Measurements from ENCODE around the gene ANKMY1.

Gene ANKMY1

DNA sequence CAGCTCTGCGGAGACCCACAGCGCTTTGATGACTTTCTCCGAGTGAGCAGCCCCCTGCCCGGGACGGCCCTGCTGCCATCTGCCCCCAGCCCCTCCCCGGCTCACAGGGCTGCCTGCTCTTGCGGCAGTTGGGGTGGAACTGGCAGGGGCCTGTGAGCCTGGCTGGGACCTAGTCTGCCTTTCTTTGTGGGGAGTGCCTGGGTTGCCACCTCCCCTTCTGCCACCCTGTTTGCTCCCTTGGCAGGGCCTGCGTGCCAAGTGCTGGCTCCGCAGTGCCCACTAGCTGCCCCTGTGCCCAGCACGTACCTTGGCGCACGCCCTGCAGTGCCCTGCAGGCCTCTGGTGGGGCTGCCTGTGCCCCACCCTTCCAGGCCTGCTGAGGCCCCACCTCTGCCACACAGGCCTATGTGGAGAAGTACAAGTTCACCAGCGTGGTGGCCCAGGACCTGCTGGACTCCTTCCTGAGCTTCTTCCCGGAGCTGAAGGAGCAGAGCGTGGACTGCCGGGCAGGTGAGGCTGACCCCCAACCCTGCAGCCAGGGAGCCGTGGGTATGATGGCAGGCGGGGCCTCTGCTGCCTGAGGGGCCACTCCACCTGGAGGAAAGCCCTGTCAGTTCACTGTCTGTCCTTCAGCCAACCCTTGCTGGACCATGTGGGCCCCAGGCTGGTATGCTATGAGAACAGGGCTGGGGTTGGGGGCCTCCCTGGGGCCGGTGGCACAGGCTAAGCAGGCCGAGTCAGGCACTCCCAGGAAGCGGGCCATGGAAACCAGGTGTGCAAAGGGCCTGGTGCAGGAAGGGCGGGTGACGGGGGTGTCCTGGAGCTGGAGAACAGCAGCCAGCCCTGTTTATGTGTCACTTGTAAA, 17.5 kb upstream of the ANKMY1 start:
- Histone ChIP-seq H3K9me3 (ENCODE audit: control insufficient read depth in 5 of 5, low read length in 5 of 5) (no peaks in the 10 kb centered on the region), H3K27me3 (ENCODE audit: control insufficient read depth in 5 of 5, insufficient read depth in 4 of 5, low read length in 5 of 5) (no peaks in the 10 kb centered on the region), H3K9ac (ENCODE audit: low read length in 5 of 5) (no peak overlapping the region), H3K4me3 (ENCODE audit: low read depth in 1 of 5, low read length in 5 of 5) (no peak overlapping the region), H3K4me1 (ENCODE audit: control insufficient read depth in 5 of 5, insufficient read depth in 5 of 5, low read length in 5 of 5) (peaks cover 1 to 44% (median 30%) of the 10 kb centered on the region in 5 donors), H3K36me3 (ENCODE audit: control insufficient read depth in 5 of 5, insufficient read depth in 5 of 5, low read length in 5 of 5) (peaks cover 0 to 72% (median 66%) of the 10 kb centered on the region in 5 donors), H3K27ac (ENCODE audit: low read depth, low read length) (no peak overlapping the region)

DNA sequence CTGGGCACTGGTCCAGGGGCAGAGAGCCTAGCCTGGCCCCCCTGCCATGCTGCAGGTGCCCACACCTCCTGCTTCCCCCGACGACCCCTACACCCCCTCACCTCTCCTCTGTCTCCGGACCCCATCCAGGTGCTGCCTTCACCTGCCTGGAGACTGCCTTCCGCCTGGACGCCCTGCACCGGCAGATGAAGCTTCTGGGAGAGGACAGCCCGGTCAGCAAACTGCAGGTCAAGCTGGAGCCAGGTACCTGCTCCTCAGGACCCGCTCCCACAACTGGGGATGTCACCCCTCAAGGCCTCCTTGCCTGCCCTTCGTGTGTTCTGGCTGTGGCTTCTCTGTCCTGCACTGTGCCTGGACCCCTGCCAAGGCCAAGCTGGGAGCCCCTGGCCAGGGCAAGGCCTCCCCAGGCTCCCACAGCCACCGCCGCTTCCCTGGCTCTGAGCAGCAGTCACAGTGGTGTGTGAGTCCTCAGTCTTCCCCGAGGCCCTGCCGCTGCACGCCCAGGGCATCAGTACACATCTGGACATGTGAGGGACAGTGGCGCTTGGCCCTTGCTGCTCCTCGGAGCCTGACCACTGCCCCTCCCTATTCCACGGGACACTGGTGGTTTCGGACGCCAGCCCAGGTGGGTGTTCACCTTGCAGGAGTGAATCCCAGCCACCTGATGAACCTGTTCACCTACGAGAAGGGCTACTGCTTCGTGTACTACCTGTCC, 16.8 kb upstream of the ANKMY1 start:
- Histone ChIP-seq H3K9me3 (ENCODE audit: control insufficient read depth in 5 of 5, low read length in 5 of 5) (no peaks in the 10 kb centered on the region), H3K4me1 (ENCODE audit: control insufficient read depth in 5 of 5, insufficient read depth in 5 of 5, low read length in 5 of 5) (peaks cover 1 to 44% (median 30%) of the 10 kb centered on the region in 5 donors), H3K9ac (ENCODE audit: low read length in 5 of 5) (no peak overlapping the region), H3K36me3 (ENCODE audit: control insufficient read depth in 5 of 5, insufficient read depth in 5 of 5, low read length in 5 of 5) (peaks cover 0 to 72% (median 66%) of the 10 kb centered on the region in 5 donors), H3K27ac (ENCODE audit: low read depth, low read length) (no peak overlapping the region), H3K27me3 (ENCODE audit: control insufficient read depth in 5 of 5, insufficient read depth in 4 of 5, low read length in 5 of 5) (no peaks in the 10 kb centered on the region), H3K4me3 (ENCODE audit: low read depth in 1 of 5, low read length in 5 of 5) (no peak overlapping the region)

DNA sequence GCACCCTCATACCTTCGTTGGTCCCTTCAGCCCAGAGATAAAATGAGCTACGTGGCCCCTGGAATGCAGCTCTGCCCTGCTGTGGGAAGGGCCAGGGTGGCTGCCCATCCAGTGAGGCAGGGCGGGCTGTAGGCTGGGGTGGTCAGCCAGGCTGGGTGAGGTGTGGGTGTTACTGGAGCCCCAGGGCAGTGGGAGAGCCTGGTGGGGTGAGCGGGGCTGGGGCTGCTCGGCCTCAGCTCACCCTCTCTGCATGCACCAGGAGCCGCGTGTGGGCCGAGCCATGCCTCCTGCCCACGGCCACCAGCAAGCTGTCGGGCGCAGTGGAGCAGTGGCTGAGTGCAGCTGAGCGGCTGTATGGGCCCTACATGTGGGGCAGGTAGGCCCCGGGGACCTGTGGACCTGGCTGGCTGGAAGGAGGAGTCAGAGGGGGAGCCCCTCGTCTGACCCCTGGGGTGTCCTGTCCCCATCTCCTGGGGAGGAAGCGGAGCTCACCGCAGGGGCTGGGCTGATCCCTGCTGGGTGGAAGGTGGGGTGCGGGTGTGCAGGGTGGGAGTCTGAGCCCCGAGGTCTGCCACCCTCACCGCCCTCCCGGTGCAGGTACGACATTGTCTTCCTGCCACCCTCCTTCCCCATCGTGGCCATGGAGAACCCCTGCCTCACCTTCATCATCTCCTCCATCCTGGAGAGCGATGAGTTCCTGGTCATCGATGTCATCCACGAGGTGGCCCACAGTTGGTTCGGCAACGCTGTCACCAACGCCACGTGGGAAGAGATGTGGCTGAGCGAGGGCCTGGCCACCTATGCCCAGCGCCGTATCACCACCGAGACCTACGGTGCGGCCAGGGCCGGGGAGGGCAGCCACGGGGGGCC, 16.0 kb upstream of the ANKMY1 start:
- no peaks in the 10 kb centered on the region for H3K9me3 ChIP-seq (ENCODE audit: control insufficient read depth in 5 of 5, low read length in 5 of 5)
- H3K27me3 ChIP-seq (ENCODE audit: control insufficient read depth in 5 of 5, insufficient read depth in 4 of 5, low read length in 5 of 5): no peaks in the 10 kb centered on the region
- H3K4me3 ChIP-seq (ENCODE audit: low read depth in 1 of 5, low read length in 5 of 5): no peak overlapping the region
- H3K36me3 ChIP-seq (ENCODE audit: control insufficient read depth in 5 of 5, insufficient read depth in 5 of 5, low read length in 5 of 5): peaks cover 0 to 72% (median 65%) of the 10 kb centered on the region in 5 donors
- peaks cover 5 to 42% (median 34%) of the 10 kb centered on the region in 5 donors for H3K4me1 ChIP-seq (ENCODE audit: control insufficient read depth in 5 of 5, insufficient read depth in 5 of 5, low read length in 5 of 5)
- H3K9ac ChIP-seq (ENCODE audit: low read length in 5 of 5): no peak overlapping the region
- H3K27ac ChIP-seq (ENCODE audit: low read depth, low read length): no peak overlapping the region

GRCh38 chr2:240573071-240573515, 15.3 kb upstream of the ANKMY1 start:
- Histone ChIP-seq H3K4me1 (ENCODE audit: control insufficient read depth in 5 of 5, insufficient read depth in 5 of 5, low read length in 5 of 5) (peaks cover 5 to 35% (median 30%) of the 10 kb centered on the region in 5 donors), H3K9me3 (ENCODE audit: control insufficient read depth in 5 of 5, low read length in 5 of 5) (no peaks in the 10 kb centered on the region), H3K4me3 (ENCODE audit: low read depth in 1 of 5, low read length in 5 of 5) (no peak overlapping the region), H3K9ac (ENCODE audit: low read length in 5 of 5) (peak overlapping the region in 2 of 5 donors; percentile 8 to 12), H3K27ac (ENCODE audit: low read depth, low read length) (no peak overlapping the region), H3K36me3 (ENCODE audit: control insufficient read depth in 5 of 5, insufficient read depth in 5 of 5, low read length in 5 of 5) (peaks cover 0 to 67% (median 59%) of the 10 kb centered on the region in 5 donors), H3K27me3 (ENCODE audit: control insufficient read depth in 5 of 5, insufficient read depth in 4 of 5, low read length in 5 of 5) (no peaks in the 10 kb centered on the region)

GRCh38 chr2:240572141-240573031, 14.6 kb upstream of the ANKMY1 start:
- Histone ChIP-seq H3K27ac (ENCODE audit: low read depth, low read length) (no peak overlapping the region), H3K27me3 (ENCODE audit: control insufficient read depth in 5 of 5, insufficient read depth in 4 of 5, low read length in 5 of 5) (no peaks in the 10 kb centered on the region), H3K4me1 (ENCODE audit: control insufficient read depth in 5 of 5, insufficient read depth in 5 of 5, low read length in 5 of 5) (peaks cover 8 to 36% (median 34%) of the 10 kb centered on the region in 5 donors), H3K9me3 (ENCODE audit: control insufficient read depth in 5 of 5, low read length in 5 of 5) (no peaks in the 10 kb centered on the region), H3K36me3 (ENCODE audit: control insufficient read depth in 5 of 5, insufficient read depth in 5 of 5, low read length in 5 of 5) (peaks cover 0 to 60% (median 52%) of the 10 kb centered on the region in 5 donors), H3K4me3 (ENCODE audit: low read depth in 1 of 5, low read length in 5 of 5) (no peak overlapping the region), H3K9ac (ENCODE audit: low read length in 5 of 5) (peak overlapping the region in 1 of 5 donors; percentile 8)

GRCh38 chr2:240571314-240571973, 13.7 kb upstream of the ANKMY1 start:
- Histone ChIP-seq H3K4me1 (ENCODE audit: control insufficient read depth in 5 of 5, insufficient read depth in 5 of 5, low read length in 5 of 5) (peaks cover 8 to 45% (median 44%) of the 10 kb centered on the region in 5 donors), H3K27ac (ENCODE audit: low read depth, low read length) (no peak overlapping the region), H3K9ac (ENCODE audit: low read length in 5 of 5) (no peak overlapping the region), H3K36me3 (ENCODE audit: control insufficient read depth in 5 of 5, insufficient read depth in 5 of 5, low read length in 5 of 5) (peaks cover 0 to 51% (median 42%) of the 10 kb centered on the region in 5 donors), H3K27me3 (ENCODE audit: control insufficient read depth in 5 of 5, insufficient read depth in 4 of 5, low read length in 5 of 5) (no peaks in the 10 kb centered on the region), H3K9me3 (ENCODE audit: control insufficient read depth in 5 of 5, low read length in 5 of 5) (no peaks in the 10 kb centered on the region), H3K4me3 (ENCODE audit: low read depth in 1 of 5, low read length in 5 of 5) (no peak overlapping the region)

GRCh38 chr2:240570531-240571313, 12.9 kb upstream of the ANKMY1 start:
- peaks cover 8 to 52% (median 50%) of the 10 kb centered on the region in 5 donors for H3K4me1 ChIP-seq (ENCODE audit: control insufficient read depth in 5 of 5, insufficient read depth in 5 of 5, low read length in 5 of 5)
- H3K27ac ChIP-seq (ENCODE audit: low read depth, low read length): no peak overlapping the region
- no peak overlapping the region for H3K9ac ChIP-seq (ENCODE audit: low read length in 5 of 5)

DNA sequence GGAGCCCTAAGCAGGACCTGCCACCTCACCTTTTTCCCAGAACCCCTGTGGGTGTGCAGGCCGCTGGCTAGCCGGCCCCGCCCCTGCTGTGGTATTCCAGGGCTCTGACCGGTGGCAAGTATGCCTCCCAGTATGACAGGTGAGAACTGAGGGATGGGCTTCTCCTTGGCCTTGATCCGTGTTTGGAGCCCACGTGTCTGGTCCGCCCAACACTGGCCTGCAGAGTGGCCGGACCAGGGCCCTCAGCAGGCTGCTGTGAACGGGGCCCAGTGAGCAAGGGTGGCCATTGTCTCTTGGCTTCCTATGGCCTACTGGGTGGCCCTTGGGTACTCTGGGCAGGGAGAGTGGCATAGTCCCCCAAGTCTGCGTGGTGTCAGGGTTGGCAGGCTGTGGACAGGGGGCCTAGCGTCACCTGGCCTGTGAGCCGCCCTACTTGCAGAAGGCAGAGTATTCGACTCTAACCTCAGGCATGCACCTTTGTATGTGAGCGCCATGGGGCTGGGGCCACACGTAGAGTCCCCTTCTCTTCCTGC, 12.3 kb upstream of the ANKMY1 start:
- H3K4me1 ChIP-seq (ENCODE audit: control insufficient read depth in 5 of 5, insufficient read depth in 5 of 5, low read length in 5 of 5): peaks cover 8 to 58% (median 53%) of the 10 kb centered on the region in 5 donors
- peaks cover 0 to 37% (median 29%) of the 10 kb centered on the region in 5 donors for H3K36me3 ChIP-seq (ENCODE audit: control insufficient read depth in 5 of 5, insufficient read depth in 5 of 5, low read length in 5 of 5)
- peak overlapping the region in 1 of 5 donors; percentile 57 for H3K9ac ChIP-seq (ENCODE audit: low read length in 5 of 5)
- no peaks in the 10 kb centered on the region for H3K9me3 ChIP-seq (ENCODE audit: control insufficient read depth in 5 of 5, low read length in 5 of 5)
- H3K27ac ChIP-seq (ENCODE audit: low read depth, low read length): no peak overlapping the region
- peak overlapping the region in 4 of 5 donors; percentile 65 to 79 (median 74) for H3K4me3 ChIP-seq (ENCODE audit: low read depth in 1 of 5, low read length in 5 of 5)
- no peaks in the 10 kb centered on the region for H3K27me3 ChIP-seq (ENCODE audit: control insufficient read depth in 5 of 5, insufficient read depth in 4 of 5, low read length in 5 of 5)

More at GRCh38 chr2:240570531-240571313, 12.9 kb upstream of the ANKMY1 start:
- H3K4me3 ChIP-seq (ENCODE audit: low read depth in 1 of 5, low read length in 5 of 5): peak overlapping the region in 1 of 5 donors; percentile 79
- no peaks in the 10 kb centered on the region for H3K27me3 ChIP-seq (ENCODE audit: control insufficient read depth in 5 of 5, insufficient read depth in 4 of 5, low read length in 5 of 5)
- peaks cover 0 to 44% (median 36%) of the 10 kb centered on the region in 5 donors for H3K36me3 ChIP-seq (ENCODE audit: control insufficient read depth in 5 of 5, insufficient read depth in 5 of 5, low read length in 5 of 5)
- H3K9me3 ChIP-seq (ENCODE audit: control insufficient read depth in 5 of 5, low read length in 5 of 5): no peaks in the 10 kb centered on the region

All from subcutaneous abdominal adipose tissue (tissue), 5 donors.